GM18951 (cell line): ENCODE measurements around the gene PDE9A.

Experiments used
- POLR2A ChIP-seq: IDR thresholded peaks from 4 replicates; pipeline ENCODE4 v1.6.1; 2011; ENCODE audit warnings: mild to moderate bottlenecking; ENCODE audit not compliant: insufficient read length, insufficient read depth; ENCODE audit errors: extremely low read depth
- in situ Hi-C: fragments of 300-500 bp; cut with MboI; formaldehyde crosslinking; loops from one replicate; pipeline ENCODE4 v1.12.0; 2022; ENCODE audit warnings: low sequenced_read_pairs, mixed read lengths, inconsistent platforms; ENCODE audit not compliant: unreplicated experiment

Gene PDE9A

DNA sequence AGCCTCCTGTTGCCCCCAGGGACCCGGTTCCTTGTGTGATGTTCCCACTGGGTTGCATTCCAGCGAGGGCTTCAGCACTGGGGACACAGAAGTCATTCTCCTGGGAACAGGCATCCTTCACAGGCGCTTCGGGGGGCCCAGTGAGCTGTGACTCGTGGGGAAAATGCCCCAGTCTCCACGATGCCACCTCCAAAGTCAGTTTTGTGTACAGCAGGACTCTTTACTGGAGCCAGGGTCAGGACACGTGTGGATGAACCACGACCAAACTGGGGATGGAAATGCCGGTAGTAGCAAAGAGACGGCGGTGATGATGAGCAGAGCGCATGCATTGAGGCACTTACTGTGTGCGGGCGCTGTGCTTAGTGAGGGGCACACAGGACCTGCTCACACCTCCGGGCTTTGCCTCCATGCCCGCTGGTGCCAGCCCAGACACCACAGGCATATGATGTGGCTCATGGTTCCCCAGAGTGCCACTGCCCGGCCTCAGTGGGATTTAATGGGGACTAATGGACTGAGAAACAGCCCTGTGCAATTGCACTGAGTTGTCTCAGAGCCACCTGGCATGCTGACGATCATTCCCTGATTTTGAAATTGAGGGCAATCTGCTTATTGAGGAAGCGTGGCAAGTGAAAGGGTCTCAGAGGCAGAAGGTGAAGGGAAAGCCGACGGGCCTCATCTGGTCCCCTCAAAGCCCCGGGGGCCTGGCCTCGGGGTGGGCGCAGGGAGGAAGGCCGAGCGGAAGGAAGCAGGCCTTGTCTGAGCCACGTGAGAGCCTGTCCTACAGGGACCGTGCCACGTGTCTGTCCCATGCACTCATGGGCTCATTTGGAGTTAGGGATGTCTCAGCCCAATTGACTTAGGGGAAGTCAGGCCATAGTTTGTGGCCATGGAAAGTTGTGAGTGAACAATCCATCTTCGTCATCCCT is 91.4 kb downstream of the PDE9A start:
- TF ChIP-seq POLR2A, result no peak
- in situ Hi-C loops, result no loop called here

DNA sequence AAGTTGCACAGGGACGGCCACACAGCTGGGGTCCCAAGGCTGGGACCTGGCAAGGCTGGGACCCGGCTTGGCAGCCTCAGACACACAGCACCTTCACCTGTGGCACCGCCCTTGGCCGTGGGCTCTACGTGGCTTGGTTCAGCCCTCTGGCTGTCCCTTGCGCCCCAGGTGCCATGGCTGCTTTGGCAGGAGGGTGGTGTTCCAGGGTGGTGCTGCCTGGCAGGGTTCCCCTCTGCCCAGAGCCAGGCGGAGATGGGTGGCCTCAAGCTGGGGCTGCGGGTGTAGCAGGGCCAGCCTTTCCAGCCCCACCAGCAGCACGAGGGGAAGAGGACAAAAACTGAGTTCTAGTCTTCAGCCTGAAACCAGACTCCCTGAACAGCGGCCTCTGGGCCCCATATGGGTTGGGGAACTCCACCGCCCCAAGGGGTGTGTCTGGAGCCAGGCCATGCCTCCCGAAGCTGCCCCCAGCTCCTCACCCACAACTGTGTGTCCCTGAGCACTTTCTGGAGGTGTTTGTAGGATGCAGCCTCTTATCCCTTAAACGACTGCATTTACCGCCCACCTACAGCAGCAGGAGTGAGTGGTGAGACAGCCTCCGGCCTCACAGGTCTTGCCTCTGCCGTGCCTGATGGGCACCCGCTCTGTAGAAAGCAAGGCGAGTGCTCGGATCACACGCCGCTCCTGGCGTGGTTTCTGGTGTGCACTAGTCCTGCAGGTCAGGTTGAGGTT is 92.3 kb downstream of the PDE9A start:
- no peak for TF ChIP-seq POLR2A
- in situ Hi-C loops, result no loop called here

DNA sequence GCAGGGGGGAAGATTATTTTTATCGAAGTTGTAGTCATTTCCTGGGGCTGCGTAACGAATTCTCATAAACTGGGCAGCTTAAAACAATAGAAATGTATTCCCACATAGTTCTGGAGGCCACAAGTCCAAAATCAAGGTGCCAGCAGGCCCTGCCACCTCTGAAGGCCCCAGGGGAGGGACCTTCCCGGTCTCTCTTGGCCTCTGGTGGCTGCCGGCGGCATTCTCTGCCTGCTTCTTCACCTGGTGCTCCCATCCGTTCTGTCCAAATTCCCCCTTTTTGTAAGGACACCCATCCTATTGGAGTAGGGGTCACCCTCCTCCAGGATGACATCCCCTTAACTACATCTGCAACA is 92.8 kb downstream of the PDE9A start:
- in situ Hi-C loops, result no loop called here
- TF ChIP-seq POLR2A, result no peak

DNA sequence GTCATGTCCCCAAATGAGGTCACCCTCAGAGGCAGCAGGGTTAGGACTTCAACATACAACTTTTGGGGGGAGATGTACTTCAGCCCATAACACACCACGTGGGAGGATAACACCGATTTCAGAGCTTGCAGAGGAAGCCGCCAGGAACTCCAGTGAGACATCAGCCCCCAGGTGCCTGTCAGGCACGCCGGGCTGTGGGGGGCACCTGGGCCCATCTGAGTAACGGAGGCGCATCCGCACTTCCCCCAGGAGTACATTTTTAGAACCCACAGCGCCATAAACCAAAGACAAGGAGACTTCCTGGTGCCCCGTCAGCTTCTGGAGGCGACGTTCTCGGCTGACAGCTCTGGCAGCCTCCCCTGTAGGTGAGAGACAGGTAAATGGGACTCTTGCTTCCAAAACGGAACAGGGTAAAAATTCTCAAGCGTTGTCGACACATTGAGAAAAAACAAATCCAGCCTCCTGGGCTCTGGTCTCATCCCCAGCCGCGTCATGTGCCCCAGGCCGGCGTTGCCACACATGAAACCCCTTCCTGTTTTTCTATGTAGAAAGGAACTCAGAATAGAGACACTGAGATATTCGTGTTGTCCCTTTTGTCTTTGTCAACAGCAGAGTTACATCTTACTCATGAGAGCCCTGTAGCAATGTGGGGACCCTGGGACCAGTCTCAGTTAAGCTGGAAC is 93.3 kb downstream of the PDE9A start:
- no peak for TF ChIP-seq POLR2A
- in situ Hi-C loops, result no loop called here

DNA sequence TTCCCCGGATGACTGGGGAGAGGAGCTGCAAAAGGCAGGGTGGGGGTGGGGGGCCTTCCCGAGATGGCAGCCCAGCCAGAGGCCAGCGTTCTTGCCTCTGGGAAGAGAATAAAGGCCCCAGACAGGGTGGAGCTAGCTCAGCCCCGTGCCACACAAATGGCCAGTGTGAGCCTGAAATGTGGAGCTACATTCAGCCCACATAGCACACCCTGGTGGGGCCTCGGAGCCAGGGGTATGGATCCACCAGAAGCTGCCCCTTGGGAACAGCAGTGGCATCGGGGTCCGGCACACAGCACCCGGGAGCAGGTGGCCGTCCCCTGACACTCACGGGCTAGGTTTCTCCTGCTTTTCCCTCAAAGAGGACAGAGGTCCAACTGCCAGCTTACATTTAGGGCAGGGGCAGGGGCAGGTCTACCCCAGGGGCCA is 93.9 kb downstream of the PDE9A start:
- in situ Hi-C loops, result no loop called here
- TF ChIP-seq POLR2A, result no peak

DNA sequence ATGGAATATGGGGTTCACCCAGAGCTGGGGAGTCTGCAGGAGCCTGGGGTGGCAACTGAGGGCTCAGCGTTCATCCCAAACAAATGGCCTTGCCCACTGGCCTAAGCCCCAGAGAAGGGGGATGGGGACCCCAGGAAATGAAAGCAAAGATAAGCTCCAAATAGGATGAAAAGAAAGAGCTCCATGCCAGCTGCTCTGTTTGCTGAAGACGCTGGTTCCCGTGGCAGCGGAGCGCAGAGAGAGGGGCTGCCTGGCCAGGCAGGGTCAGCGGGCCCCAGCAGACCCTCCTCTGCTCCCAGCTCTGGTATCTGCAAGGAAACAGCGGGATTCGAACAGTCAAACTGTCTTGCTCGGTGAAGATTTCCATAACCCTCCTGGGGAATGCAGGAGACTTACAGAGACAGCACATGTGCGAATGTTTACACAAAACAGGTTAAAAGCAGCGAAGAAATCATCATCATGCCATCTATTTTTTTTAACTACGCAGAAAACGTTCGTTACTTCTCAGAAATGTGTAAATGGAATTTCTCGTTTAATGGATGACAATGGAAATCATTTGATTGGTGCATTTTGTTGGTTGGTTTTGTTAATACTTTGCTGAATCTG is 94.4 kb downstream of the PDE9A start:
- no peak for TF ChIP-seq POLR2A
- in situ Hi-C loops, result no loop called here

DNA sequence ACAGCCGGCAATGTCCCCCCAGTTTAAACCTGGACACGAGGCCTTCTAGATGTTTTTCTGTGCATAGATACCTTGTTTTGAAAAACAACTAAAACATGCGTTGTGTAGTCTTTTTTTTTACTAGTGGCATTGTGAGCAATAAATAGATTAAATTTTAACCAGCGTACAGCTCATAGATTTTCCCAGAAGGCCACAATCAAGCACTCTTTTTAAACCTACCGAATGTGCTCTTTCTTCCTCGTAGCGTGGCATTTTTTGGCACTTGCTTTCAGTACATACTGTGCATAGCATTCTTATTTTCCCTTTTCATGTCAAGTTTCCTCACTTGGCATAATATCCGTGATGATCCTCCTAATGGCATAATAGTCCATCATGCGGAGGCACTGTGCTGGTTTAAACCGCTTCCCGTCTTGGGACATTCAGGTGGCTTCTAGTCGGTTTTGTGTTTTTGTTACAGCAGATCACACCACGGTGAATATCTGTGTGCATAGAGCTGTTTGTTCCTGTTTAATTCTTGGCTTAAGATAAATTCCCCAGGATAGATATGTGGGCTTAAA is 95.3 kb downstream of the PDE9A start:
- no peak for TF ChIP-seq POLR2A
- in situ Hi-C loops, result no loop called here

DNA sequence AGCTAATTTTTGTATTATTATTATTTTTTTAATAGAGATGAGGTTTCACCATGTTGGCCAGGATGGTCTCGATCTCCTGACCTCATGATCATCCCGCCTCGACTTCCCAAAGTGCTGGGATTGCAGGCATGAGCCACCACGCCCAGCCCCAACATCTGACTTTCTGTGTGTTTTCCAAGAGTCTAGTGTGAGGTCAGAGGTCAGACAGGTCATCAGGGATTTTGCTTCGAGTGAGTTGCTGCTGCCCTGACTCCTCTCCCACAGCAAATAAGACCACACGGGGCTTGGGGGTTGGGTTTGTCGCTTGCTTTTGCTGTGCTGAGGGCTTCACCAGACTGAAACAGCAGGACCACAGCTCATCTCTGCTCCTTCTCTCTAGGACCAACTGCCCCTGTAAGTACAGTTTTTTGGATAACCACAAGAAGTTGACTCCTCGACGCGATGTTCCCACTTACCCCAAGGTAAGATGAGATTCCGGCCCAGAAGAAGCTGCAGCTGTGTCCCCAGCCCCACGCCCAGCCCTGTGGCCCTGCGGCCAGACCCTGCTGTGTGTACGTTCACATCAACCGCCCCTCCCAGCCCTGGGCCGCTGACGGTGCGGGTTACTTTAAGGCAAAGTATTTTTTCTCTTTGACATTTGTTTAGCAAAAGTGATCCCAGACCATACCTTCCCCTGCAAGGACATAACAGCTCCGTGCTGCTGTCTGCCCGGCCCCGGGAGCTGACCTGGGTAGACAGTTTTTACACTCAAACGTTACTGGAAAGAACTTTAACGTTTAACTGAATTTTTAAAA is 97.5 kb downstream of the PDE9A start:
- TF ChIP-seq POLR2A, result no peak
- in situ Hi-C loops, result no loop called here

DNA sequence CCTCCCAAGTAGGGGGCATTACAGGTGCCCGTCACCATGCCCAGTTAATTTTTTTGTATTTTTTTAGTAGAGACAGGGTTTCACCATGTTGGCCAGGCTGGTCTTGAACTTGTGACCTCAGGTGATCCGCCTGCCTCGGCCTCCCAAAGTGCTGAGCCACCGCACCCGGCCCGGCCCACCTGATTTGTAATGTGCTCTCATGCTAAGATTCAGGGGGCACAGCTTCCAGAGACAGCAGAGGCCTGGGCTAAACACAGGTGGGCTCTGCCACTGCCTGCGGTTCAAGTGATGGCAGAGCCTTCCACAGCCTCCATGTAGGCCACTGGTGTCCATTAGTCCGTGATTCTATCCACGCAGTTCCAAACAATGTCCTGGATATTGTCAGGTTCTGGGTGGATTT is 98.4 kb downstream of the PDE9A start:
- in situ Hi-C loops, result no loop called here

DNA sequence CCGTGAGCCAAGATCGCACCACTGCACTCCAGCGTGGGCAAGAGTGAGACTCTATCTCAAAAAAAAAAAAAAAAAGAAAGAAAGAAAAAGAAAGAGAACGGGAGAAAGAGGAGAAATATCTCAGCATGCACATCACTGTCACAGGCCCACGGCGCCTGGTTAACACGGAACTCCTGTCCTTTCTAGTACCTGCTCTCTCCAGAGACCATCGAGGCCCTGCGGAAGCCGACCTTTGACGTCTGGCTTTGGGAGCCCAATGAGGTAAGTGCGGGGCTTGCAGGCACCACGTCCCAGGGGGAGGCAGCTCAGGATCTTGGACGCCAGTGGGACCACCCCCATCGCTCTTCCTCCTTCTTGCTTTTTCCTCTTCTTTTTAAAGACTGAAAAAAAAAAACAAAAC is 100.4 kb downstream of the PDE9A start:
- in situ Hi-C loops, result no loop called here
- no peak for TF ChIP-seq POLR2A

More for the DNA sequence above, 98.4 kb downstream of the PDE9A start:
- no peak for TF ChIP-seq POLR2A

DNA sequence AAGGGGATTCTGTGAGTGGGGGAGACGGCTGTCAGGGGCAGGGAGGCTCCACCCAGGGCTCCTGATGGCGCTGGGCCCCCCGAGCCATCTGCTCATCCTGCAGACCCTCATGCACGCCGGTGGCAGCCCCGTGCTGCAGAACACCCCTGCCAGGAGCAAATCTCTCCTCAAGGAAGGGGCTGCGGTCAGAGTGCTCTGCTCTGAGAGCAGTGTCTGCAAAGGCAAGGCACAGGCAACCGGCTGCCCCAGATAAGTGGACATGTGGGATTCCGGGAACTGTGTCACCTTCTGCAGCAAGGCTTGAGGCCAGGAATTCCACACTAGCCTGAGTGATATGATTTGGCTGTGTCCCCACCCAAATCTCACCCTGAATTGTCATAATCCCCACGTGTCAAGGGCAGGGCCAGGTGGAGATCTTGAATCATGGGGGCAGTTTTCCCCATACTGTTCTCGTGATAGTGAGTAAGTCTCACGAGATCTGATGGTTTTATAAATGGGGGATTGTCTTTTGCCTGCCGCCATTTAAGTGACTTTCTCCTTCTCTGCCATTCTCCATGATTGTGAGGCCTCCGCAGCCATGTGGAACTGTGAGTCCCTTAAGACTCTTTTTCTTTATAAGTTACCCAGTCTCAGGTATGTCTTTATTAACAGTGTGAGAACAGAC is 101.0 kb downstream of the PDE9A start:
- no peak for TF ChIP-seq POLR2A
- in situ Hi-C loops, result no loop called here
